Measurements from ENCODE around the gene DAP. TPM values are rescaled to one million over a fixed set of nuclear protein-coding genes. Genes with fewer than 3 reads are reported as not detected.

The DAP gene
- total and polyA plus RNA-seq, 2 of the 4 experiments (the other 2 are of a cell fraction): 49.6 to 189 TPM

DNA sequence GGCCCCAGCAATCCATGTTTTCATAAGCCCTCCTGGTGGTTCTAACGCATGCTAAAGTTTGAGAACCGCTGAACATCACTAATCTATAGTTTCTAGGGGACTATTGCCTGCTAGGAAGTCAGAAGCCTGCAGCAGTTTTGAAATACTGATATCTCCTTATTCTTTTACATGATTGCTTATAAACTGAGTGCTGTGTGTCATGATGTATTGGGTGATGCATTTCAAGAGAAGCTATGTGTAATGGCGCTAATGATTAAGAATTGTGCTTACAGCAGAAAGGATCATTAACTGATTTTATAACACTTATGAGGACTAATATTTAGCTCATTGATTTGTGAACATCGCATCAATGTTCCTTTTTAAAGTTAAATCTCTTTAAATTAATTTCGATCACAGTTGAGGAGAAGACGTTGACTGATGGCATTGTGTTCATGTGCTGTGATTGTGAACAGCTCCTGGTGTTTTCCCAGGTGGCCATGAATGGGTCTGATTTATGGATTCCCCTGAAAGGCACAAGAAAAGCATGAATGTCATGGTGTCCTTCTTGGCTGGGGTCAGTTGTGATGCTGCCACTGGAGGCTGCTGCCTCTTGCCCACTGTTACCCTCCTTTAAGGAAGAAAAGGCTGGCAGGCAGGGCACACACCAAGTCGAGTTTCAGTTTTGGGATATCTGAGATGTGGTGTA is 12.0 kb upstream of the DAP start:
- no CpG with 5 or more reads among the region's 7 CpGs for WGBS, 2 experiments (ENCODE audit: extremely low coverage in 2 of 2, insufficient read length in 1 of 2)
- H4K8ac ChIP-seq (ENCODE audit: low read depth in 2 of 2, low read length in 2 of 2): no peak overlapping the region
- in situ Hi-C loops (cut with MboI; ENCODE audit: low sequenced_read_pairs) (no loop called here), dilution Hi-C loops (cut with HindIII; ENCODE audit: low sequenced_read_pairs, unreplicated experiment) (no loop called here), intact Hi-C loops (cut with micrococcal nuclease) (no loop called here)
- no peak overlapping the region for H3K14ac ChIP-seq (replicated peaks; ENCODE audit: low read depth, low read length)
- TF ChIP-seq MXI1 (IDR thresholded peaks at IDR 0.05; ENCODE audit: borderline replicate concordance, low read depth, low read length) (no peak), RFX5 (IDR thresholded peaks at IDR 0.05; ENCODE audit: low read depth, low read length) (no peak), CHD1 (IDR thresholded peaks at IDR 0.05; ENCODE audit: low read depth, low read length) (no peak), SMC3 (IDR thresholded peaks at IDR 0.05; ENCODE audit: low read depth, low read length) (no peak), CEBPB (IDR thresholded peaks at IDR 0.05; ENCODE audit: low read depth, low read length) (no peak), POLR2A (IDR thresholded peaks at IDR 0.05; ENCODE audit: low read depth, low read length) (no peak), MAZ (IDR thresholded peaks at IDR 0.05; ENCODE audit: borderline replicate concordance, low read depth, low read length) (no peak), NFE2L2 (IDR thresholded peaks at IDR 0.05; ENCODE audit: low read depth, low read length) (no peak), BHLHE40 (IDR thresholded peaks at IDR 0.05; ENCODE audit: low read depth, low read length) (no peak), MAFK (IDR thresholded peaks at IDR 0.05; ENCODE audit: low read depth, low read length) (no peak), RCOR1 (IDR thresholded peaks at IDR 0.05; ENCODE audit: insufficient replicate concordance, low read length) (no peak), RAD21 (IDR thresholded peaks at IDR 0.05; ENCODE audit: low read length) (no peak), FOS (IDR thresholded peaks at IDR 0.05; ENCODE audit: low read depth, low read length) (no peak)
- TF ChIP-seq, protein P1, sequence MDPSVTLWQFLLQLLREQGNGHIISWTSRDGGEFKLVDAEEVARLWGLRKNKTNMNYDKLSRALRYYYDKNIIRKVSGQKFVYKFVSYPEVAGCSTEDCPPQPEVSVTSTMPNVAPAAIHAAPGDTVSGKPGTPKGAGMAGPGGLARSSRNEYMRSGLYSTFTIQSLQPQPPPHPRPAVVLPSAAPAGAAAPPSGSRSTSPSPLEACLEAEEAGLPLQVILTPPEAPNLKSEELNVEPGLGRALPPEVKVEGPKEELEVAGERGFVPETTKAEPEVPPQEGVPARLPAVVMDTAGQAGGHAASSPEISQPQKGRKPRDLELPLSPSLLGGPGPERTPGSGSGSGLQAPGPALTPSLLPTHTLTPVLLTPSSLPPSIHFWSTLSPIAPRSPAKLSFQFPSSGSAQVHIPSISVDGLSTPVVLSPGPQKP (IDR thresholded peaks at IDR 0.05; ENCODE audit: borderline replicate concordance, low read depth, low read length): no peak
- TF ChIP-seq, protein P2, sequence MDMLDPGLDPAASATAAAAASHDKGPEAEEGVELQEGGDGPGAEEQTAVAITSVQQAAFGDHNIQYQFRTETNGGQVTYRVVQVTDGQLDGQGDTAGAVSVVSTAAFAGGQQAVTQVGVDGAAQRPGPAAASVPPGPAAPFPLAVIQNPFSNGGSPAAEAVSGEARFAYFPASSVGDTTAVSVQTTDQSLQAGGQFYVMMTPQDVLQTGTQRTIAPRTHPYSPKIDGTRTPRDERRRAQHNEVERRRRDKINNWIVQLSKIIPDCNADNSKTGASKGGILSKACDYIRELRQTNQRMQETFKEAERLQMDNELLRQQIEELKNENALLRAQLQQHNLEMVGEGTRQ (IDR thresholded peaks at IDR 0.05; ENCODE audit: low read depth, low read length): no peak
- TF ChIP-seq, protein P3, sequence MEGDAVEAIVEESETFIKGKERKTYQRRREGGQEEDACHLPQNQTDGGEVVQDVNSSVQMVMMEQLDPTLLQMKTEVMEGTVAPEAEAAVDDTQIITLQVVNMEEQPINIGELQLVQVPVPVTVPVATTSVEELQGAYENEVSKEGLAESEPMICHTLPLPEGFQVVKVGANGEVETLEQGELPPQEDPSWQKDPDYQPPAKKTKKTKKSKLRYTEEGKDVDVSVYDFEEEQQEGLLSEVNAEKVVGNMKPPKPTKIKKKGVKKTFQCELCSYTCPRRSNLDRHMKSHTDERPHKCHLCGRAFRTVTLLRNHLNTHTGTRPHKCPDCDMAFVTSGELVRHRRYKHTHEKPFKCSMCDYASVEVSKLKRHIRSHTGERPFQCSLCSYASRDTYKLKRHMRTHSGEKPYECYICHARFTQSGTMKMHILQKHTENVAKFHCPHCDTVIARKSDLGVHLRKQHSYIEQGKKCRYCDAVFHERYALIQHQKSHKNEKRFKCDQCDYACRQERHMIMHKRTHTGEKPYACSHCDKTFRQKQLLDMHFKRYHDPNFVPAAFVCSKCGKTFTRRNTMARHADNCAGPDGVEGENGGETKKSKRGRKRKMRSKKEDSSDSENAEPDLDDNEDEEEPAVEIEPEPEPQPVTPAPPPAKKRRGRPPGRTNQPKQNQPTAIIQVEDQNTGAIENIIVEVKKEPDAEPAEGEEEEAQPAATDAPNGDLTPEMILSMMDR (conservative IDR thresholded peaks at IDR 0.05; ENCODE audit: low read depth, low read length): no peak
- ChIA-PET POLR2A (ENCODE audit: unreplicated experiment) (no interaction called here), CTCF (no interaction called here)
- H4K20me1 ChIP-seq (ENCODE audit: insufficient read depth, low read length): no peaks in the 10 kb centered on the region
- no TSS peak for BruUV-seq (replicated peaks)
- H2BK15ac ChIP-seq (ENCODE audit: low read depth, low read length): no peak overlapping the region
- no peak overlapping the region for H3K18ac ChIP-seq (ENCODE audit: low read depth, low read length)
- H2AK5ac ChIP-seq (ENCODE audit: low read depth, low read length): no peak overlapping the region
- no peak overlapping the region for H2AFZ ChIP-seq (replicated peaks; ENCODE audit: low read length, poor library complexity)
- H3K9ac ChIP-seq (ENCODE audit: low read depth, low read length): no peak overlapping the region
- H3K23ac ChIP-seq (ENCODE audit: low read depth, low read length): no peak overlapping the region
- DNase-seq (no peak), ATAC-seq (ENCODE audit: low read depth) (no peak)
- H3K56ac ChIP-seq (ENCODE audit: extremely low read depth, insufficient read depth, low read length): no peak overlapping the region
- H4K5ac ChIP-seq (ENCODE audit: low read depth, low read length): no peak overlapping the region
- no peak overlapping the region for H3K4me3 ChIP-seq (ENCODE audit: insufficient read depth, low read depth, low read length)
- no peak overlapping the region for H4K91ac ChIP-seq (ENCODE audit: insufficient read depth, low read depth, low read length)
- no peaks in the 10 kb centered on the region for H3K79me1 ChIP-seq (ENCODE audit: low read depth in 1 of 2, low read length in 2 of 2)
- no peak overlapping the region for H2BK5ac ChIP-seq (ENCODE audit: low read depth, low read length, poor library complexity, severe bottlenecking)
- no peak overlapping the region for H2BK20ac ChIP-seq (ENCODE audit: low read depth, low read length)
- H3K4me1 ChIP-seq (ENCODE audit: control insufficient read depth, insufficient read depth, low read length): peaks cover under 1% of the 10 kb centered on the region; the same call in 1 of the 2 replicates
- H2BK120ac ChIP-seq (ENCODE audit: low read depth, low read length): no peak overlapping the region
- no peaks in the 10 kb centered on the region for H3K27me3 ChIP-seq (ENCODE audit: control insufficient read depth, insufficient read depth, low read length)
- H3K4ac ChIP-seq (ENCODE audit: low read depth, low read length): no peak overlapping the region
- peaks cover 9% of the 10 kb centered on the region; the same call in 1 of the 2 replicates for H3K9me1 ChIP-seq (ENCODE audit: insufficient read depth, low read length)
- no peaks in the 10 kb centered on the region for H3K9me3 ChIP-seq (ENCODE audit: control insufficient read depth, insufficient read depth, low read length)
- H3K27ac ChIP-seq (ENCODE audit: insufficient read depth, low read length): no peak overlapping the region
- no peak overlapping the region for H3K4me2 ChIP-seq (ENCODE audit: low read depth, low read length)
- no peak overlapping the region for H2AK9ac ChIP-seq (replicated peaks; ENCODE audit: low read depth, low read length, poor library complexity)
- no peaks in the 10 kb centered on the region for H3K36me3 ChIP-seq (ENCODE audit: control insufficient read depth, insufficient read depth, low read length)
